H1 (cell line): Measurements from ENCODE around the gene RBM34. TPM values are rescaled to one million over a fixed set of nuclear protein-coding genes. Genes with fewer than 3 reads are reported as not detected.

ENCODE experiments used
- CTCF ChIA-PET: fragments of 300-600 bp; sonication (Branson Sonifier 250); formaldehyde crosslinking; loops from one replicate; lab custom pipeline; 2021; ENCODE audit not compliant: partially characterized antibody; lab: Charles Lee
- POLR2A ChIA-PET: fragments of 300-600 bp; sonication (Branson Sonifier 250); formaldehyde crosslinking; loops from one replicate; lab custom pipeline; 2021; ENCODE audit warnings: inconsistent platforms; ENCODE audit not compliant: partially characterized antibody; lab: Charles Lee
- DNase-seq, 2 experiments: peaks; one replicate each; pipeline versions ENCODE4 v3.0.0 to v3.0.0-alpha.2; 2010 to 2022; ENCODE audit warnings: low spot score in 2 of 2, low read depth in 1 of 2, mixed read lengths in 1 of 2
- FAIRE-seq: peaks from 2 replicates; lab custom pipeline; 2011; peaks lifted over from hg19 to GRCh38; lab: Jason Lieb, UNC
- H2AFZ ChIP-seq: 2 replicates; pipeline ENCODE4 v1.8.1; 2012; ENCODE audit warnings: low read length, inconsistent platforms
- H2AK5ac ChIP-seq: 2 replicates; pipeline ENCODE4 v1.6.1; 2013; ENCODE audit warnings: low read depth, low read length
- H2BK120ac ChIP-seq: replicated peaks from 2 replicates; pipeline ENCODE3; 2013; ENCODE audit warnings: low read depth, low read length, inconsistent platforms
- H2BK12ac ChIP-seq: 2 replicates; pipeline ENCODE4 v1.6.1; 2013; ENCODE audit warnings: low read depth, low read length
- H2BK15ac ChIP-seq: 2 replicates; pipeline ENCODE4 v1.6.1; 2013; ENCODE audit warnings: low read length
- H2BK20ac ChIP-seq: 2 replicates; pipeline ENCODE4 v1.6.1; 2013; ENCODE audit warnings: low read length
- H2BK5ac ChIP-seq: 2 replicates; pipeline ENCODE4 v1.6.1; 2013; ENCODE audit warnings: low read depth, low read length
- H3K14ac ChIP-seq: 2 replicates; pipeline ENCODE4 v1.6.1; 2013; ENCODE audit warnings: inconsistent platforms; ENCODE audit not compliant: insufficient read length
- H3K18ac ChIP-seq: 2 replicates; pipeline ENCODE4 v1.6.1; 2013; ENCODE audit warnings: low read length; ENCODE audit errors: extremely low read depth
- H3K23ac ChIP-seq: 2 replicates; pipeline ENCODE4 v1.6.1; 2013; ENCODE audit warnings: inconsistent platforms; ENCODE audit not compliant: insufficient read length
- H3K23me2 ChIP-seq: 2 replicates; pipeline ENCODE4 v1.6.1; 2013; ENCODE audit warnings: low read depth, low read length
- H3K27ac ChIP-seq: 2 replicates; pipeline ENCODE4 v1.6.1; 2011; ENCODE audit warnings: low read depth, low read length, inconsistent platforms
- H3K27me3 ChIP-seq, 4 experiments: replicated peaks in 1 of 4; 1 replicate in 1 of 4; 2 replicates in 3 of 4; pipeline versions ENCODE4 v1.6.1 to v1.8.1; 2011 to 2013; ENCODE audit warnings: low read length in 3 of 4, mild to moderate bottlenecking in 3 of 4, inconsistent platforms in 2 of 4, mixed read lengths in 2 of 4, moderate library complexity in 1 of 4; ENCODE audit not compliant: control insufficient read depth in 3 of 4, insufficient read depth in 3 of 4; ENCODE audit errors: extremely low read depth in 1 of 4
- H3K36me3 ChIP-seq, 4 experiments: 2 replicates each; pipeline versions ENCODE4 v1.6.1 to v1.8.1; 2011 to 2013; ENCODE audit warnings: mild to moderate bottlenecking in 4 of 4, low read length in 3 of 4, moderate library complexity in 2 of 4, control low read depth in 1 of 4, inconsistent platforms in 1 of 4; ENCODE audit not compliant: insufficient read depth in 4 of 4, control insufficient read depth in 2 of 4
- H3K4ac ChIP-seq: replicated peaks from 2 replicates; pipeline ENCODE3; 2013; ENCODE audit warnings: low read length, low read depth, mixed read lengths, inconsistent platforms; ENCODE audit not compliant: insufficient read length
- H3K4me1 ChIP-seq, 4 experiments: replicated peaks in 1 of 4; 1 replicate in 1 of 4; 2 replicates in 3 of 4; pipeline versions ENCODE4 v1.6.1 to v1.8.1; 2011 to 2013; ENCODE audit warnings: low read length in 3 of 4, inconsistent platforms in 2 of 4, mixed read lengths in 1 of 4; ENCODE audit not compliant: insufficient read depth in 4 of 4, control insufficient read depth in 3 of 4
- H3K4me2 ChIP-seq, 2 experiments: 2 replicates each; pipeline versions ENCODE4 v1.6.1 to v1.8.1; 2011 to 2013; ENCODE audit warnings: low read depth in 2 of 2, low read length in 2 of 2, control low read depth in 1 of 2, inconsistent platforms in 1 of 2, mild to moderate bottlenecking in 1 of 2; ENCODE audit not compliant: insufficient read depth in 1 of 2
- H3K4me3 ChIP-seq, 4 experiments: fragments of 200-600, 300-600 bp in 1 of 4; sonication (generic), shearing (Covaris generic), sonication (Bioruptor Twin) in 1 of 4; 2 replicates each; pipeline versions ENCODE4 v1.5.1 to v1.8.1; 2011 to 2016; ENCODE audit warnings: low read length in 4 of 4, low read depth in 3 of 4, control low read depth in 2 of 4, inconsistent platforms in 2 of 4, mild to moderate bottlenecking in 2 of 4, mixed read lengths in 1 of 4, moderate library complexity in 1 of 4; ENCODE audit not compliant: insufficient read depth in 2 of 4; ENCODE audit errors: extremely low read depth in 1 of 4
- H3K56ac ChIP-seq: replicated peaks from 2 replicates; pipeline ENCODE3; 2013; ENCODE audit warnings: low read depth, mild to moderate bottlenecking, mixed read lengths, low read length, inconsistent platforms; ENCODE audit not compliant: insufficient read length
- H3K79me1 ChIP-seq: 2 replicates; pipeline ENCODE4 v1.6.1; 2013; ENCODE audit warnings: low read depth, low read length, control low read depth
- H3K79me2 ChIP-seq, 2 experiments: 2 replicates each; pipeline versions ENCODE4 v1.6.1 to v1.8.1; 2012 to 2013; ENCODE audit warnings: low read length in 2 of 2, mild to moderate bottlenecking in 2 of 2, inconsistent platforms in 1 of 2; ENCODE audit not compliant: insufficient read depth in 2 of 2, control insufficient read depth in 1 of 2
- H3K9ac ChIP-seq, 4 experiments: replicated peaks in 1 of 4; 1 replicate in 1 of 4; 2 replicates in 3 of 4; pipeline versions ENCODE4 v1.6.1 to v1.8.1; 2011 to 2013; ENCODE audit warnings: low read depth in 3 of 4, low read length in 3 of 4, control low read depth in 2 of 4, mild to moderate bottlenecking in 2 of 4, moderate library complexity in 2 of 4, inconsistent platforms in 1 of 4; ENCODE audit errors: extremely low read depth in 1 of 4
- H3K9me3 ChIP-seq, 2 experiments: 2 replicates each; pipeline versions ENCODE4 v1.6.1 to v1.8.1; 2012 to 2013; ENCODE audit warnings: mild to moderate bottlenecking in 2 of 2, moderate library complexity in 2 of 2, control low read depth in 1 of 2, inconsistent platforms in 1 of 2, low read depth in 1 of 2, low read length in 1 of 2, mixed read lengths in 1 of 2; ENCODE audit not compliant: insufficient read depth in 2 of 2
- H4K20me1 ChIP-seq, 2 experiments: replicated peaks in 1 of 2; 2 replicates each; pipeline versions ENCODE3 to v1.8.1; 2011 to 2013; ENCODE audit warnings: inconsistent platforms in 2 of 2, low read length in 2 of 2, mild to moderate bottlenecking in 1 of 2; ENCODE audit not compliant: insufficient read depth in 2 of 2, control insufficient read depth in 1 of 2
- H4K5ac ChIP-seq: 2 replicates; pipeline ENCODE4 v1.6.1; 2013; ENCODE audit warnings: low read length, low read depth, mixed read lengths, inconsistent platforms; ENCODE audit not compliant: insufficient read length
- H4K8ac ChIP-seq: 2 replicates; pipeline ENCODE4 v1.8.0; 2013; ENCODE audit warnings: mild to moderate bottlenecking, moderate library complexity, low read length, inconsistent platforms; ENCODE audit not compliant: insufficient read depth; ENCODE audit errors: extremely low read depth
- H4K91ac ChIP-seq: replicated peaks from 2 replicates; pipeline ENCODE3; 2013; ENCODE audit warnings: low read length, mixed read lengths, inconsistent platforms; ENCODE audit not compliant: insufficient read length
- BRCA1 ChIP-seq: IDR thresholded peaks from 2 replicates; pipeline ENCODE4 v1.6.1; 2012; ENCODE audit warnings: low read depth, low read length, improper control_type of control experiment
- CHD1 ChIP-seq: IDR thresholded peaks from 2 replicates; pipeline ENCODE4 v1.6.1; 2012; ENCODE audit warnings: low read depth, low read length, improper control_type of control experiment
- EGR1 ChIP-seq: IDR thresholded peaks from 2 replicates; pipeline ENCODE4 v1.6.1; 2011; ENCODE audit warnings: low read depth, low read length, borderline replicate concordance
- EP300 ChIP-seq, 2 experiments: IDR thresholded peaks; 1 replicate in 1 of 2; 2 replicates in 1 of 2; pipeline ENCODE4 v1.6.1; 2011 to 2012; ENCODE audit warnings: low read depth in 2 of 2, low read length in 2 of 2, mild to moderate bottlenecking in 2 of 2, borderline replicate concordance in 1 of 2, inconsistent platforms in 1 of 2, moderate library complexity in 1 of 2
- JUND ChIP-seq: IDR thresholded peaks from 2 replicates; pipeline ENCODE4 v1.6.1; 2011; ENCODE audit warnings: mild to moderate bottlenecking, improper control_type of control experiment, low read length
- KDM5A ChIP-seq: fragments of 200-600 bp; IDR thresholded peaks from 2 replicates; pipeline ENCODE4 v1.7.1; 2012; ENCODE audit warnings: mild to moderate bottlenecking, low read length, inconsistent platforms, mixed read lengths
- POLR2A ChIP-seq, 2 experiments: IDR thresholded peaks; 1 replicate in 1 of 2; 2 replicates in 1 of 2; pipeline ENCODE4 v1.6.1; 2011; ENCODE audit warnings: low read depth in 2 of 2, low read length in 2 of 2, mild to moderate bottlenecking in 2 of 2; ENCODE audit errors: control extremely low read depth in 1 of 2
- POLR2AphosphoS5 ChIP-seq: IDR thresholded peaks from 2 replicates; pipeline ENCODE4 v1.6.1; 2011; ENCODE audit warnings: low read depth, low read length
- SIRT6 ChIP-seq: IDR thresholded peaks from one replicate; pipeline ENCODE4 v1.7.1; 2012; ENCODE audit warnings: low read length, inconsistent platforms
- SIX5 ChIP-seq: IDR thresholded peaks from 2 replicates; pipeline ENCODE4 v1.6.1; 2011; ENCODE audit warnings: mild to moderate bottlenecking, low read depth, low read length
- SP1 ChIP-seq: IDR thresholded peaks from 2 replicates; pipeline ENCODE4 v1.6.1; 2011; ENCODE audit warnings: low read depth, low read length
- TAF1 ChIP-seq: IDR thresholded peaks from 2 replicates; pipeline ENCODE4 v1.6.1; 2011; ENCODE audit warnings: mild to moderate bottlenecking, low read depth, low read length
- TCF12 ChIP-seq: IDR thresholded peaks from 2 replicates; pipeline ENCODE4 v1.6.1; 2011; ENCODE audit warnings: low read depth, mild to moderate bottlenecking, low read length
- WGBS, 2 experiments: shearing (Covaris generic) in 1 of 2; methylation state at CpG; one replicate each; pipeline versions ENCODE4 v1.1.6 to v1.1.7; 2013 to 2015; ENCODE audit warnings: low lambda C conversion rate in 2 of 2, mixed read lengths in 2 of 2, inconsistent platforms in 1 of 2, low coverage in 1 of 2, missing lambda C conversion rate in 1 of 2; ENCODE audit not compliant: insufficient replicate concordance in 2 of 2, insufficient coverage in 1 of 2, insufficient read length in 1 of 2; ENCODE audit errors: extremely low coverage in 1 of 2, missing lambda C conversion rate in 1 of 2; 5-methylcytosine and 5-hydroxymethylcytosine counted together
- polyA plus RNA-seq, 7 experiments: library from polyadenylated mRNA; depleted of rRNA in 3 of 7; stranded (reverse) in 5 of 7; unstranded in 2 of 7; fragments of >200 nt in 5 of 7; fragments of 200-250 nt in 2 of 7; gene quantifications; 1 replicate in 5 of 7; 2 replicates in 1 of 7; 4 replicates in 1 of 7; pipeline versions ENCODE4 v1.2.1 to v1.2.3, GENCODE V29; 2011 to 2013; ENCODE audit warnings: missing spikeins in 2 of 7, mixed read lengths in 2 of 7
- total RNA-seq: library from RNA; stranded (reverse); fragmentation: NEBNext Ultra II Directional; extraction: Animal tissue kit (Norgen Biotek cat#: 25700); gene quantifications from 2 replicates; pipeline ENCODE4 v1.2.1, GENCODE V29; 2021
- TF ChIP-seq, protein P1 (sequence below): IDR thresholded peaks from 2 replicates; pipeline ENCODE4 v1.6.1; 2012; ENCODE audit warnings: inconsistent platforms

The RBM34 gene
- total and polyA plus RNA-seq, 2 of the 8 experiments (the other 6 are each of a cell fraction or from before 2014, with no cell fraction given): 18.8 to 108 TPM

- Histone ChIP-seq H4K5ac (no peak overlapping the region), H3K27me3 (no peaks in the 10 kb centered on the region), H4K8ac (no peak overlapping the region), H2BK15ac (no peak overlapping the region), H2BK5ac (no peak overlapping the region), H3K79me2 (peaks cover 0 to 9% of the 10 kb centered on the region in 2 experiments; a peak in 1 of 4 replicates), H3K23ac (no peak overlapping the region), H2AFZ (no peak overlapping the region), H2BK120ac (no peak overlapping the region), H3K9ac (no peak overlapping the region), H3K4me3 (no peak overlapping the region), H4K20me1 (peaks cover 0 to 5% of the 10 kb centered on the region in 2 experiments), H3K4me1 (peaks cover 0 to 3% (median 0%) of the 10 kb centered on the region in 4 experiments; a peak in 3 of 7 replicates), H3K23me2 (no peaks in the 10 kb centered on the region; the same call in 1 of the 2 replicates), H2BK12ac (no peak overlapping the region), H3K56ac (no peak overlapping the region), H3K36me3 (peaks cover 15 to 52% (median 41%) of the 10 kb centered on the region in 4 experiments), H3K14ac (no peak overlapping the region), H2AK5ac (no peak overlapping the region)
- 93% methylated on average over 1 of the region's 1 CpG; no CpG with 5 or more reads in 1 of the 2 experiments for WGBS, 2 experiments
- POLR2A ChIA-PET: interaction anchor here (0.6 to 7.8 kb wide), 7 partner anchors 11 to 368 kb away, joined by 3 to 83 read pairs (median 4); partner anchors contain the start of gene TOMM20
- no peak for FAIRE-seq
- CTCF ChIA-PET: interaction anchor here (0.6 to 7.3 kb wide), 6 partner anchors 14 to 308 kb away, joined by 3 to 68 read pairs (median 4); no protein-coding TSS in a partner anchor
- TF ChIP-seq KDM5A (no peak), SP1 (no peak), TCF12 (no peak), EP300 (IDR thresholded peaks at IDR 0.05; ENCODE audit: borderline replicate concordance in 1 of 2, low read depth in 2 of 2, low read length in 2 of 2) (no peak), SIRT6 (no peak), EGR1 (no peak), BRCA1 (no peak), JUND (no peak), POLR2A (IDR thresholded peaks at IDR 0.05; ENCODE audit: control extremely low read depth in 1 of 2, low read depth in 2 of 2, low read length in 2 of 2) (peak; percentile 54 to 75), CHD1 (no peak), POLR2AphosphoS5 (peak; percentile 94), TAF1 (no peak), SIX5 (no peak)
- TF ChIP-seq, protein P1, sequence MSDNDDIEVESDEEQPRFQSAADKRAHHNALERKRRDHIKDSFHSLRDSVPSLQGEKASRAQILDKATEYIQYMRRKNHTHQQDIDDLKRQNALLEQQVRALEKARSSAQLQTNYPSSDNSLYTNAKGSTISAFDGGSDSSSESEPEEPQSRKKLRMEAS: no peak
- TF ChIP-seq, all 59 proteins: peak for 2
- no peaks in the 10 kb centered on the region for H3K9me3 ChIP-seq
- no peak overlapping the region for H3K27ac ChIP-seq
- DNase-seq: peak in 1 of 2 experiments; percentile 44
- H3K79me1 ChIP-seq: peaks cover 2% of the 10 kb centered on the region; the same call in 1 of the 2 replicates
- no peak overlapping the region for H3K18ac ChIP-seq
- no peak overlapping the region for H4K91ac ChIP-seq
- H3K4ac ChIP-seq: no peak overlapping the region
- no peak overlapping the region for H2BK20ac ChIP-seq
- no peak overlapping the region for H3K4me2 ChIP-seq
Observed at GRCh38 chr1:235108185-235108593, 52.9 kb downstream of the RBM34 start.
